Cardiac fibroblast (primary cell): ENCODE results near the gene TOP3B.

Experiments used
- DNase-seq, 2 donors: peaks; one replicate each; pipeline versions ENCODE4 v3.0.0 to v3.0.0-alpha.2; 2010; ENCODE audit warnings: low read depth in 2 of 2
- H3K4me3 ChIP-seq, 2 donors: replicated peaks in 1 of 2; 1 replicate in 1 of 2; 2 replicates in 1 of 2; pipeline ENCODE4 v1.5.1; 2011; ENCODE audit warnings: low read depth in 2 of 2, low read length in 2 of 2, mild to moderate bottlenecking in 2 of 2, moderate library complexity in 1 of 2
- CTCF ChIP-seq: IDR thresholded peaks from one replicate; pipeline ENCODE4 v1.5.1; 2011; ENCODE audit warnings: low read depth, mild to moderate bottlenecking, low read length, inconsistent platforms

TOP3B gene

DNA sequence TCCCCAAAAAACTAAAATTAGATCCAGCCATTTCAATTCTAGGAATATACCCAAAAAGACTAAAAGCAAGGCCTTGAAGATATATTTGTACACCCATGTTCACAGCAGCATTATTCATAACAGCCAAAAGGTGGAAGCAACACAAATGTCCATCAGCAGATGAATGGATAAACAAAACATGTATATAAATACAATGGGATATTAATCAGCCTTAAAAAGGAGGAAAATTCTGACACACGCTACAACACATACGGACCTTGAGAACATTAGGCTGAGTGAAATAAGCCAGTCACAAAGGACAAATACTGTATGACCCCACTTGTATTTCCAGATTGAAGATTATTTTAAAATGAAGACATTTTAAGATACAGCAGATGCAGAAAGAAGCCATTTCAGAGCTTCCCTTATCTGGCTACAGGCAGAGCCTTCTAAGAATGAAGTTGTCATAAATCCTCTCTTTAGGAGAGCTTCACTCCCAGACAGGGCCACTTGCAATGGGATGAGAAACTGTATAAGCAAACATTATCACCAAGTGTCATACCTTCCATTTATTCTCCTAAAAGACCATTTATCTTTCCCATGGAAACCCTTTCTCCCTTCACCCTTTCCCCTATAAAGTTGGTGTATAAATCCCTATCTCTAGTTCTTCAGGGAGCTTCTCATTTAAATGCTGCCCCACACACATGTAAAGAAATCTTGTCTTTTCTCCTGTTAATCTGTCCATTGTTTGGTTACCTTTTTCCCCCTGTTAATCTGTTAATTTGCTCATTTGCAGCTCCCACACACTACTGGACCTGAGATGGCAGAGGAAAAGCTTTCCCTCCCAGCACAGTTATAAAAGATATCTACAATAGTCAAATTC is 19.3 kb upstream of the TOP3B start:
- no peak for DNase-seq
- TF ChIP-seq CTCF: no peak
- no peak overlapping the region for H3K4me3 ChIP-seq

DNA sequence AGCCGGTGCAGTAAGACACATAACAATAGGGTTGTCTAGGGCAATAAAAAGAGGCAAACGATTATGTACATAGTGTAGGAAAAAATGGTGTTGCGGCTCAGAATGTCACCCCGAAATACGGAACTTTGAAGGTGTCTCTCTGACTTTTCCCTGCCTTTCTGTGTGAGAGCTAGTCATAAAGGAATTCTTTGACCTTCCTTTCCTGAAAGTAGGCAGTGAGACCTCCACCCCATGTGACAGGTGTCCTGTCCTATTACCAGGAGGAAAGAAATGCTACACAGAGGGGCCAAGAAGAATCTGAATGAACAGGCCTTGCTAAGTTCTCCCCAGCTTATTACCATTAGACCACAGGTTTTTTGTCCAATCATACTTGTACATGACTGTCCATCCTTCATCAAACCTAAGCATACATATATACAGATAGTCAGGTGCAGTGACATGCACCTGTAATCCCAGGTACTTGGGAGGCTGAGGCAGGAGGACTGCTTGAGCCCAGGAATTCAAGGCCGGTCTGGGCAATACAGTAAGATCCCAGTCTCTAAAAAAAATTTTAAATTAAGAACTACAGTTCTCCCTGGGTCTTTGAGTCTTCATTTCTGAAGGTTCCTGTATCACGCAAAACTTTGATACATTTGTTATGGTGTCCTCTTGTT is 16.1 kb upstream of the TOP3B start:
- no peak for DNase-seq
- no peak for TF ChIP-seq CTCF
- no peak overlapping the region for H3K4me3 ChIP-seq

DNA sequence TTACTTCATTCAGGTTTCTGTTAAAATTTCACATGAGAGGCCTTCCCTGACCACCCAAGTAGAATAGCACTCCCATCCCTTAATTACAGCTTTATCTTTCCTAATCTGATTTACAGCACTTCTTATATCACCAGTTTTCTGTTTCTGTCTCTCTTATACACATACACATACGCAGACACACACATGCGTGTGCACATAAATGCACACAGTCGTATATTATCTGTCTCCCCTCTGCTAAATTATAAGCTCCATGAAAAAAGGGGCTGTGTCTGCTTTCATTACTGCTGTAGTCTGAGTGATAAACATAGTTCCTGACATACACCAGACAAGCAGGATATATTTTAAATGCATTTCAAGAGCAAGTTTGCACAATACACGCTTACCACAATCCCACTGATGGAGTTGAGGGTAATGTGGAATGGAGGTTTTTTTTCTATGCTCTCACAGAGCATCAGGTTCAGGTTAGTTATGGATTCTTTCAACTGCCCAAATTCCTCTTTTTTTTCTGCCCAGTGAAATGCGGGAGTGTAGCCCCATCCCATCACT is 13.7 kb upstream of the TOP3B start:
- no peak overlapping the region for H3K4me3 ChIP-seq
- TF ChIP-seq CTCF: no peak
- no peak for DNase-seq

GRCh38 chr22:21995660-21996059 is 13.1 kb upstream of the TOP3B start:
- no peak for TF ChIP-seq CTCF
- no peak overlapping the region for H3K4me3 ChIP-seq
- DNase-seq: no peak

DNA sequence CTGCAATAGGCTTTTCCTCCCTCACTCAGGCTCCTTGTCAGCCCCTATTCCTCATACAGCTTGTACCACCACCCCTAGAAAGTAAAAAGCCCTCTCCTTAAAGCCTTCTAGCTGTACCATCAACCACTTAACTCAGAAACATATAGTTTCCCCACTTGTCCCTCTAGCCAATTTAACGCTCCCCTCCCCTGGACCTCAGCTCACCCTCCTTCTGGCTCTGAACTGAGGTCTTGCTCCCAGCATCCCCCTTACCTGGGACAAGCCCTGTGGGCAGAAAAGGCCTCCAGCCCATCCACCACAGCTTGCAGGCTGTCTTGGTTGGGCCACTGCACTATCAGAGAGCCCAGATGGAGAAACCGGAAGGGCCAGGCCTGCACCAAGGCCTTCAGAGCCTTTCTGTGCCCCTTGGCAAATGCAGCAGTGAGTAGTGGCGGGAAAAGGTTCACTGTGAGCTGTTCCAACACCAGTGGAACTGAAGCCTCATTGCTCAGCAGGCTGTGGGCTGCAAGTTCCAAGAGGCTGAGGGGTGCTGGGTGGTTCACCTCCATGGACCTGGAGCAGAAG is 12.4 kb upstream of the TOP3B start:
- no peak for TF ChIP-seq CTCF
- no peak overlapping the region for H3K4me3 ChIP-seq
- no peak for DNase-seq

GRCh38 chr22:21992593-21993237 is 10.1 kb upstream of the TOP3B start:
- TF ChIP-seq CTCF: no peak
- DNase-seq: no peak
- no peak overlapping the region for H3K4me3 ChIP-seq
